Myocyte (in vitro differentiated cells): Measurements from ENCODE around the gene DST. TPM values are rescaled to one million over a fixed set of nuclear protein-coding genes. Genes with fewer than 3 reads are reported as not detected.
A peak's percentile ranks its signal among the peaks of the same experiment; 100 is the strongest.

Experiments
- DNase-seq: peaks from one replicate; pipeline ENCODE4 v3.0.0-alpha.2; 2012; ENCODE audit warnings: low read depth
- total RNA-seq: library from RNA; depleted of rRNA; stranded (reverse); fragments of >200 nt; gene quantifications from 2 replicates; pipeline ENCODE4 v1.2.3, GENCODE V29; 2014

The DST gene
- total RNA-seq, 1 donor from 2014 or later = 500 TPM

DNA sequence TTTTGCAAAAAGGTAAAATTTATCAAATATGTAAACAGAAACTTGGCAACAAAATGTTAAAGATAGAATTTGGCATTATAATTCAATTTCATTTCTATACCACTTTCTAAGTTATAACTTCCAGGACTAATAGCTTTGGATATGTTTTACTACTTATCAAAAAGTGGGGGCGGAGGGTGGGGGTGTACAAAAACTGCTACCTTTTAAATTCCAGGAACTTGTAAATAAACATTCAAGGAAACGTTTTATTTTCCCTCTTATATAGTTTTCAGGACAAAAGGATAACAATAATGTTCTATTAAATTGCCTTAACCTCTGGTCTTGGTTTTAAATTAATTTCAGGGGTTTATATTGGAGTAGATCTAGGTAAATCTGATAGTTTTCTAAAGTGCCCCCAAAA, 103.8 kb downstream of the DST start:
- no peak for DNase-seq

DNA sequence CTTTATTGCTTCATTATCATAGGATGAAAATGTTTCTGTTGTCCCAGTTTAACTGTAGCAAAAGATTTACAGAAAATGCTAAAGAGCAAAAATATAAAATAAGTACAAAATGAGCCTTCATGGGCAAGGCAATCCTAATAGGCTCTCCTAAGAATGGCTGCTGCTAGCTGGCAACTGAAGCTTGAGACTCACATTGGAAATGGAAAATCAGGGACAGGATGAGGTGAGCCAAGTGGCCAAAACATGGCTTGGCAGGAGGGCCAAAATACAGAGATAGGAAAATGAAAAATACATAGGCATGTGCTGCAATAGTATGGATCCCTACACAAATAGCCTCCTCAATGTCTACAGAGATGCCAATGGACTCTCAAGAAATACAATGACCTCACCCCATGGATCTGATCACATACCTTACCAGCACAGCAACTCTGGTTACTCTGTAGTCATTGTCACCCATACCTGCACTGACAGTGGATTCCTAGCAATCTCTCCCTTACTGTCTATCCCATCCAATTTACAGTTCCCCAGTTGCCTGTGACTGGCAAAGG, 105.4 kb downstream of the DST start:
- DNase-seq = no peak

DNA sequence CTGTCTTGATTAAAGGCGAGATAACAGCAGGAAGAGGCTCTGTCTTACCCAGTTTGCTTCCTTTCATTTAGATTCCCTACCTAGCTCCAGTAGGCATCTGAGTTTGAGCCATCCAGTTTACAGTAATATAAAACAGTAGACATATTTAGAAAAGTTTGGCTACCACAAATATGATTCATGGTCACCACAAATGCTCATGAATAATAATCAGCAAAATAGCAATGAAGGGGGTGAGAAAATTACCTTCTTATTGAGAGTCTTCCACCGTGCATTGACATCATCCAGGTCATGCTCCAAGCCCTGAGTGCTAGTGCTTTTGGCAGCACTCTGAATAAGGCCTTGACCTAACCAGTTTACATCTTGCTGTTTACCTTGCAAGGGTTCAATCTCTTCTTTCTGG, 106.2 kb downstream of the DST start:
- DNase-seq = no peak

DNA sequence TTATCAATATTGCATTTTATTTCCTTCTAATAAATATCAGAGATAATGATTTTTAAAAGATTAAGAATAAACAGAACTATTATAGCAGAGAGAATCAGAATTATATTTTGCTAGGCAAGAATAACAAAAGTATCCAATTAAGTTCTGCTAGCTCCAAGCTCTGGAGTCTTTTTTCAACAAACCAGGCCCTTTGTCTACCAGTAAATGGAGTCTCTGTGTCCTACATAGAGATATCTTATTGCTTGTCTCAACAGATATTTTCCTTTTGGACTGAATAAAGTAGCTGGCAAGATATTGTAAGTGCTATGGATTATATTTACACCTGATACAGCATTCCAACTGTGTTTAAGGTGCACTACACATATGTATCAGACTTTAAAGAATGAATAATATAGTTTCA, 107.1 kb downstream of the DST start:
- no peak for DNase-seq

DNA sequence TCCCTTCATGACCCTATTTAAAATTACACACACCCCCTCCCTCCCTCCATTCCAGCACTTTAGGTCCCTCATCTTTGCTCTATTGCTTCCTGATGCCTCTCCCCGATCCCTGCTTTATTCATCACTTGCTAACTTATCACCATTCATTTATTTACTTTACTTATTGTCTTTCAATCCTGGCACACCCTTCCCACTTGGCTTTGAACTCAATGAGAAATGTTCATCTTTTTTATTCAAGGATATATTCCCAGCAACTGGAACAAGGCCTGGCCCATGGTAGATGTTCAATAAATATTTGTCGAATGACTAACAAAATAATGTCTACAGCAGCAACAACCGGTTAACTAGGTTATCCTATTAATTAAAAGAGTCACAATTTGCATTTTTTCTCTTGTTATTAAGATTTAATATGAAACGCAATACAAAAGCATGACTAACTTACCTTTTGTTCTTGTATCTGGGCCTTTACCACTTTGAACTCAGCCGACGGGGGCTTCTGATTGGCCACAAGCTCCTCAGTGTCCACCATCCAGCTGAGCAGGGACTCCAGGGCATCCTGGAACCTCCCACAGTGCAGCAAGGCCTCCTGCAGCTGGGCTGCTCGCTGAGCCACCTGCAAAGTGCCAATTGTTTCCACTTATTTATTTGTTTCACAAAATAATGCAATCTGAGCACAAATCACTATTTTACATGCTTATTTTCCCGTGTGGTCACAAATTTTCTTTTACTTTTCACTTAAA, 107.8 kb downstream of the DST start:
- DNase-seq = no peak

DNA sequence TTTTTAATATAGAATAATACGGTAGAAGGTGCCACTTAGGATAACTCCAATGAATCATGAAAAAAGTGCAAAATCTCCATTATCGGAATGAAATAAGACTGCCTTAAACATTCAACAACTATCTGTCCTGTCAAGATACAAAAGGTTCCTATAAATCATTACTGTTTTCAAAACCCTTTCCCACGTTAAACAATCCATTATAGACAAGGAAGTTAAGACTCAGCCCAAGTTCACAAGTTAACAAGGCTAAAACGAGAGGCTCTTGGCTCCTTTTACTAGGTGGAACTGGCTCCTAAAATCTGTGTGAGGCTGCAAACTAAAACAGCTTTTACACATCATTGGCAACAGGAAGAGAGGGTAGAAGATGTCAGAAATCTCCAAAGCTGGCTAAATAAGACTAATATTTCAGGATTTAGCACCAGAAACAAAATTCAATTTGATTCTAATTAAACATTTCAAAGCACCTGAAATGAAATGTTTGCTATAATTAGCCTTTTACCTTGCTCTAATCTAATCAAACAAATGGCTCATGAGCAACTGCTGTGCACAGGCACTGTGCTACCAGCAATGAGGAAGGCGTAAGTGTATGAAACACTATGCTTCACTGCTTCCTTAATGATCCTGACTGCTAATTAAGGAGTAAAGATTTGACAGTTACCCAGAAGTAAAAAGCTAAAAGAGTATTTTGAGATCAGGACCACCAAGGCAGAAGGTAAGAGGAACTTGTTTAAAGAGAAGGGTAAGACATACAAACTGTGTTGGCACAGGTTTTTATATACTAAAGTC, 109.7 kb downstream of the DST start:
- DNase-seq = no peak

DNA sequence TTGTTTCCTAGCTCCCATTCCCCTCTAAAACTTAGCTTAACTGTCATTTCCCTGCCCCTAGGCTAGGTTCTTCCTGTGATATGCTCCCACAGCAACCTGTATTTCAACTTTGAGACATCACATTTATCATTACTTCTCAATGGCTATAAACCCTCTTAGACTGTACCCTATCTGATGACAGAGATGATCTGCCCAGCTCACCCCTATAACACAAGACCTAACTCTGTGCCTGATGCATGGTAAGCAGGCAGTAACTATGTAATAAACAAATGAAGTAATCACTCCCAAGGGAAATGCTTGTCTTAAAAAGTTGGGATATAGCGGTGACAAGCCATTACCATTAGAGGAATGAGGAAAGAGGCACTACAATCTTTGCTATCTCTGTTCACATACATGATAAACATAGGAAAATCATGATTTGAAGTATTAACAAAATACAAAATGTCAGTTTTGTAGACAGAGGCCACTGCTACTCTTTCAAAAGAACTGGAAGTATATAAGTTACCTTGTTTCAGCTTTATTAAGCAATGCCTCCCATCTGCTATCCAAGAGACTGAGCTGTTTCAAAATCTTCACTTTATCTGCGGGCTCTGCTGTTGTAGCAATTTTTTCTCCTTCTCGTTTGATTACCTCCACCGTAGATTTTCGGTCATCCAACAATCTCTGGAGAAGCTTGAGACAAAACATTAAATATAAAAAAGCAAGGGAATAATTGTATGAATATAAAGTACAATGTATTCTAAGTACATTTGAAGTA, 110.7 kb downstream of the DST start:
- no peak for DNase-seq

DNA sequence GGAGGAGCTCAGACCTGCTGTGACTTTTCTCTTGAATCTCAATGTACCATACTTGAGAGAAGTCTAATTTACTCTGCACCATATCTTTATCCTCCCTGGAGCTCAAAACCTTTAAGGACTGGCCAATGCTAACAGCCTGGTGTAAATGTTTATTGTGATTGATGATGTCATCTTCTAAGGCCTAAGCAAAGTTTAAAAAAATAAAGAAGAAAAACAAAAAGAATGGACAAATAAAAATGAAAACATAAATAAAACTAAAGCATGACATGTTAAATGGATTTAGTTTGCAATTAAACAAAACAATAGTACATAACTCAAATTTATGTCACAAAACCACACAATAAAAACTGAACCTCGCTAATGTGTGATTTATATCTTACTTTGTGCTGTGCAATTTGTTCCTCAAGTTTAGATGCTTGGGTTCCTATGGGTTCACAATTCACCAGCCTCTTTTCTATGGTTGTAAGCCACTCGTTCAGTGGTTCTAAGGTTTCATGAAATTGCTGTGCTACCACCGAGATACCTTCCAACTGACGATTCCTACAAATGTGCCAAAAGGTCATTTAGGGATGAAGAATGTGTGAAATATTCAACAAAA, 113.0 kb downstream of the DST start:
- no peak for DNase-seq

DNA sequence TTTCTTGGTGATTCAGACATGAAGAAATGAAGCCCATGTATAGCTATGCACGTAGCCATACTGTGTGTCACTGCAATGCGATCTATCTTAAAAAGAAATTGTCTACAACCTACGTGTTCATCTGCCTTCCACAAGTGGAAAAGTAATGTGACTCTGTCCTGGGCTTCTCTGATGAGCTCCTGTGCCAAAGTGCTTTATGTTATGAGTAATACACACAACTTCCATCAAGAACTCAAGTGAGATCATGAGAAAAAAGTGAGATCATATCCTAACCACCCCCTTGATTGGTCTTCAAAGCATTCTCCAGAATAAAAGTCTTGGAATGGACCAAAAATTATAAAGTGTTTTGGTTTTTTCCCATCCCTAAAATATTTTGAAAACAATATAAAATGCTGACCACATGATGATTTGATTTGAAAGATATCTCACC, 114.3 kb downstream of the DST start:
- DNase-seq = peak; percentile 68

DNA sequence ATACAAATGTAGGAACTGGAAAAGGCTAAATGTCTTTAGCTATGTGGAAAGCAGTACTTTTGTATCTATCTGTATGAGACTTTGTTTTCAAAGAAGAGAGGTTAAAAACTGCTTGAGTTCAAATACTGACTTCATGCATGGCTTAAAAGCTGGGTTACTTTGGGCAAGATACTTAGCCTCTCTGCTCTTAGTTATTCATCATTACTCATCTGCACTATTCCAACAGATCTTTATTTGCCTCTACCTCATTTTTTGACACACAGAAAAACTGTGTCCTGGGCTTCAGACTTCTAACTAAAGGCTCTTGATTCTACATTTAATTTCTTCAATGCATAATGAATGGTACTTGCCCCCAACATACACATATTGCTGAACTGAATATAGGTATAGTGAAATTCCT, 114.8 kb downstream of the DST start:
- DNase-seq = no peak

DNA sequence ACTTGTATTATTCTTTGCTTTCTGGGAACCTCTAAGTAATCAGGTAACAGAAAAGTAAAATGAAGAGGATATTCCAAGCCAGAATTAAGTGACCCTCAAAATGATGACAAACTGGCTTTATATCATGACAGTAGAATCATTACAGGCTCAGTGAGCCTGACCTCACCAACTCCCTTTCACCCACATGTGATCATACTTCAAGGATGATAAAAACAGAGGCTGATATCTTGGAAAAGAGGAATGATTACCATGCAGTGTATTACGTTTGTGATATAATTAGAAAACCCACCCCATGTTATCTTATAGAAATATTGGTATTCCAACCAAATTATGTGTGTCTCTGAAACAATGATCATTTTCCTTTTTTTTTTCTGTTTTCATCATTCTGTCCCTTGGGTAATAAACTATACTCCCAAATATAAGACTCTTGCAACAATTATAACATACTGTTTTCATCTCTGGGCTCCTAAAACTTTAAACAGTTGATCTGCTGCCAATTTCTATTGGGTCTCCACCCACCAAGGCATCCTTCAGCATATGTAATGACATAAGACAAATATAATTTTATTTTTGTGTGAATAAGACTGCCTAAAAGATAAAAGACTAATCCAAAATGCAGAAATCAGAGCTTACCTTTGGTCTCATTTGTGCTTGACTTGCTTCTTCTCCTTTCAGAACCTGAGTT, 115.7 kb downstream of the DST start:
- no peak for DNase-seq

DNA sequence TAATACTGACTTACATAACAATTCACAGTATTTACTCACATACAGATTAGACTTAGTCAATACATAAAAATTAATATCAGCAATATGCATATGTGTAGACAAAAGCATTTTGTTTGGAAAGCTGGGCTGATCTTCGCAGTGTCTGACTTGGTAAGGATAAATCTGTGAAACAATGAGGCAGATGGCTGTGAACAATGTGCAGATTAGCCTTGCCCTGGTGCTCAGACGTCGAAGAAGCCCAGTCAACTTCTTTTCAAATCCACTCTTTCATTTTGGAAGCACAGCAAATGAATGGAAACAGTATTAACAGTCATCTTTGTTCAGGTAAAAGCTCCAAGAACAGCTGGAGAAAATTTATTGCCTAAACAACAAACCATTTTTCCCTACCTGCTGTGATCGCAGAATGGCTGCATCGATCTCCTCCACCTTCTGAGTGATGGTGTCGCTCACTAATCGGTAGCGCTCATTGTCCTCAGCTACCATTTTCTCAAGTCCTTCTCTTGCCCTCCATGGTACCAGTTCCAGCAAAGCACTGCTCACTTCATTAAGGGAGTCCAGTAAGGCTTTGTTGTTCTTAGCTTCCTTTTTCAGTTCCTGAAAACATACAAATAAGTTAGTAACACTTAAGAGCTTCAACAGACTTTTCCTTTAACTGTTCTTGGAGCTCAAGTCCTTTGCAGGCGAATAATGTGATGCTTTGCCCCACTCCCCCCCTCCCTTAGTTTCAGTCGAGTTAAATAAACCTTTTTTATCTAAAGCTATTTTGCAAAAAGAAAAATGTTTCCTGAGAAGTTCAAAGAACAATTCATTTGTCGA, 116.5 kb downstream of the DST start:
- DNase-seq = no peak

DNA sequence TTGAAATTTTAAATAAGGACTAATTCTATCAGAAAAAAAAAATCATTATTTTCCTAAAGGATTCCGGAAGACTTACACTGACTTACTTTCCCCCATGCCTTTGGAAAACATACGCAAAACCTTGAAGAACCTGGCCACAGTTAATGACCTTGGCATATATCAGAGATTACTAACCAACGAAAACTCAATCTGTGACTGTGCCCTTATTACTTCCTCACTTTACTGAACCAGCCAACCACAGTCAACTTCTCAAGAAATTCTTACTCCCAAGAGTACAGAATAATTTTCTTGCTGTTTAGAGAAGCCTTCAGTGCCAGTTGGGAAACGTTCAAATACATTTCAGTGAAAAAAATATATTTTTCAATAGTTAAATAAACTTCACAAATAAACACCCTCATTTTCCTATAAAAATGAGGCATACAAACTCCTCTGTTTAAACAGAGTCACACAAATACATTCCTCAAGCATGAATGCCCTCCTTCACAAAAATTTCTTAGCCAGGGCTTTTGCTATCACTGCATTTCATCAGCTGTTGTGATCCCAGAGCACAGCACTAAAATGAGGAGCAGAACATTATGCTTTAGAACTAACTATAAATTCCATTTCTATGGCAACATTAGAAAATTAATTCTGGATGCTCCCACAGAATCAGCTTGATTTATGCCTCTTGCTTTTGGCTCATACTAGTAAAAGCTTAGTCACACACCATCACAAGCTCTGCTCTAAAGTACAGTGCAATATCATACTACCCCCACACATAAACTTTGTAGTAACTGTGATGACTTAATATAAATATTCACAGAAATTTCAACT, 117.6 kb downstream of the DST start:
- DNase-seq = peak; percentile 60

DNA sequence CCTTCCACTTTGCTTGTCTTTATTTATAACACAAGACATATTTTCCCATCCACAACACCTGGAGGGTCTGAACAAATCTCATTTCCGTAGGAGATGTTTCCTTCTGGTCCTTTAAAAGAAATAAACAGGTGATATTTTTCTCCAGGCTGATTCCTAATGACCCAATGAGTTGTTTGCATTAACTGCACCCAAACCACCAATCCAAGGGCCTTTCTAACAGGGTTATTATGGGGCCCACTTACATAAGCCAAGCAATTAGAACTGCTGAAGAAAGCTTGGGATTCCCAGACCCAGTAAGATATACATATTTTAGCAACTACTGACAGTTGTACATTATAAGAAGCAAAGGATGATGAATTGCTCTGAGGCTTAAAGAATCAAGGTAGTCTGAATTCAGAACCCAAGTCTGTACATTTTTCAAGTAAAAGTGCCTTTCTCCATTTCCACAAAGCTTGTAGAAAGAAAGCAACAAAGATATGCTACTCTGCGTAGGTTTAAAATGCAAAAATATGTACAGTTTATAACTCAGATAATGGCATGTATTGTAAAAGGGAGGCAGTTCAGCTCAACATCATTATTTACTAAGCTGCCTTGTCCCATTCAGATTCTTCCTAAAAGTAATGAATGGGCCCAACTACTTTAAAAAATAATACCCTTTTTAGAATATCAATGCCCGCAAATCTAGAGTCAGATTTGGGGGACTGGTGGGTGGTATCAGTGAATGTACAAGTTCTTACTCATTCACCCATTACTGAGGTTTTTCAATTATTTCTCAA, 120.0 kb downstream of the DST start:
- no peak for DNase-seq

DNA sequence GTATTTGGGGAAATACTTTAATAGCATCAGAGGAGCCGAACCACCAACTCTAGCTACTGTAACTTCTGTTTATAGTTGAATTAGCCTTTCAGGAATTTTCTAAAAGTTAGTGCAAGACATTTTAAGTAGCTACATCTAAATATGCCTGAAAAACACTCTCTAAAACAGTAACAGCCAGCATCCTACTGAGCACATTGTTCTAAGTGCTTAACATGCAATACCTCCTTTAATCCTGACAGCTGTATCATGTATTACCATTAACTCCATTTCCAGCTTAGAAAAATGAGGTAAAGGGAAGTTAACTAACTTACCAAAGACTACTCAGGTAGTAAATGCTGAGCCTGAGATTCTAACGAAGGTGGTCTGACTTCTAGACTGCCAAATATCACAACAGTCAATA, 120.7 kb downstream of the DST start:
- no peak for DNase-seq

DNA sequence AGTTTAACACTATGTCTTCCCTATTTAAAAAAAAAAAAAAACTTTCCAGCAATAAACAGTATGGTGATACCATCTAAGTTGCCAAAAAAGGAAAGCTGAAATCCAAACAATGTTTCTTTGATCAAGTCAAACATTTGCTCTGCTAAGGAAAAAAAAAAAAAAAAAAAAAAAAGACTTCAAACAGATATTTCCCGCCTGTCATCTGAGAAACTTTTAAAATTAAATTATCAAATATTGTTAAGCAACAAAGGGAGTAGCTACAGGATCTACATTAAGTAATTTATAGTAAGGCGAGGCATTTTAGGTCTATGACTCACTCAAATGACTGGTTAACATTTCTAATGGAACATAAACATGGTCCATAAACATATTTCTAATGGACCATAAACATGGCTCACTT, 121.2 kb downstream of the DST start:
- DNase-seq = no peak

DNA sequence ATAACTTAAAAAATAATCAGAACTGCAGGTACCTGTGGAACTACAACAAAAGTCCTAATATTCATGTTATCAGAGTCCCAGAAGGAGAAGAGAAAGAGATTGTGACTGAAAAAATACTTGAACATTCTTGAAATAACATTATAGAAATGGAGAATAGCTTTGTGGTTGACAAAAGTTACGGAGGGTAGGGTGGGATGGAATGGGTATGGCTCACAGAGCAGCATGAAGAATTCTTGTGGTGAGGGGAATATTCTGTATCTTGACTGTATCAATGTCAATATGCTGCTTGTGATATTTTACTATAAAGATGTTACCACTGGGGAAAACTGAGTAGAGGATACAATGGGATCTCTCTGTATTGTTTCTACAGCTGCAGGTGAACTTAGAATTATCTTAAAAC, 122.5 kb downstream of the DST start:
- no peak for DNase-seq
